Activated CD8-positive, alpha-beta memory T cell treated with anti-CD3 and anti-CD28 coated beads, Interleukin-2, amount 50 U/mL, for 4 hours (primary cell): ENCODE results near the gene ADAMTSL3.

ENCODE experiments used
- DNase-seq: peaks from one replicate; pipeline ENCODE4 v3.0.0-alpha.2; 2020

The ADAMTSL3 gene

DNA sequence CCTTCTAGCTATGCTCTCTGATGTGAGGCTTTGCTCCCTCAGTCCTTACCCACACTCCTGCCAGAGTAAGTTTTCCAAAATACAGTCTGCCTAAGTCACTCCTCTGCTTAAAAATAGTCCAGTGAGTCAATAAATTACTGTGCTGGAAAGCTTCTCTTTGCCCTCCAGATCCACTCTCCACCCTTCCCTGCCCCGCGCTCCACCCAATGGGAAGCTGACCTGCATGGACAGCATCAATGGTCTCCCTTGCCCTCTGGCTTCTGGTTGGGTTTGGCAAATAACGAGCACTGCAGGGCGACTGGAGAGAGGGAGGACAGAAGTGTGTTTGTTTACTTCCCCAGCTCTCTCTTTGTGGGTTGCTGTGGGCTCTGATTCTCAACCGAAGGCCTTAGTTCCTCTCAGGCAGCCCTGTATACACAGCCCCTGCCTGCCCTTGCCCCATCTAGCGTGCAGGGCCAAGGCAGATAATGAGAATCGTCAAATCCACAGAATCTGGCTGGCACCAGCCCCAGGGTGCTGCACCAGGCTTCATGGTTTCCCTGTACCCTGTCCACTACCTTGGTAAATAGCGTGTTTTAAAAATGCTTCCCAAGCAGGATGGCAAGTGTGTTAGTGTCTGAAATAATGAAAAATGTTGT is 110.4 kb downstream of the ADAMTSL3 start:
- DNase-seq, result no peak

DNA sequence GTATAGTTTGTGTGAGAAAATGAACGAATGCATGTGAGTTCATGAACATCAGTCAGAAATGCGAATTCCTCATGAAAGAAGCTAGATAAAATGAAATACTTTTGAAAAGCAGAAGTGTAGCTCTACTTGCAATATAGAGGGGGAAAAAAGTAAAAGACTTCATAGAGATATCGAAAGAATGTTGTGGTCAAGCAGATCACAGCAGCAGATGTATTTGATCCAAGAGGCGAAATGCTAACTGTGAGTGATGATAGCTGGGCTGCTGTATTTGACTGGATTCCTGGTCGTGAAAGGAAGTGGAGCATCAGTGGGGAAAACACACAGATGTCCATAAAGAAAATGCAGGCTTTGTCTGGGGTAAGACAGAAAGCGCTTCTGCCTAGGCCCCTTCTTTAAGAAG is 112.4 kb downstream of the ADAMTSL3 start:
- DNase-seq, result no peak

DNA sequence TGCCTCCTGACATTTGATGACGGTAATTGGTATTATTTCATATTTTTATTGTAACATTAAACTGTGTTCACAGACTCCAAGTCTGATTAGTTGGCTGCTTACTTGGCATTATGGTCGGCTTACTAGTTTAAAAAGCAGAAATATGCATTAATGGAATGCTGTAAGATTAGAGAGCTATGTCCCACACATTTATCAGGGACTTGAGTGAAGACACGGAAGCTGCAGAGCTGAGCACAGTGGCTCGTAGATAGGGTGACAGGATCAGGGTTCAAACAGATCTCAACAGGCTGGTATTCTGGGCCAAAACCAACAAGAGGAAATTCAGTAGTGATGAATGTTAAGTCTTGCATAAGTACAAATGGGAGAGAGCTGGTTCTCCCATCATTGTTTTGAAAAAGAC is 113.8 kb downstream of the ADAMTSL3 start:
- DNase-seq, result no peak

DNA sequence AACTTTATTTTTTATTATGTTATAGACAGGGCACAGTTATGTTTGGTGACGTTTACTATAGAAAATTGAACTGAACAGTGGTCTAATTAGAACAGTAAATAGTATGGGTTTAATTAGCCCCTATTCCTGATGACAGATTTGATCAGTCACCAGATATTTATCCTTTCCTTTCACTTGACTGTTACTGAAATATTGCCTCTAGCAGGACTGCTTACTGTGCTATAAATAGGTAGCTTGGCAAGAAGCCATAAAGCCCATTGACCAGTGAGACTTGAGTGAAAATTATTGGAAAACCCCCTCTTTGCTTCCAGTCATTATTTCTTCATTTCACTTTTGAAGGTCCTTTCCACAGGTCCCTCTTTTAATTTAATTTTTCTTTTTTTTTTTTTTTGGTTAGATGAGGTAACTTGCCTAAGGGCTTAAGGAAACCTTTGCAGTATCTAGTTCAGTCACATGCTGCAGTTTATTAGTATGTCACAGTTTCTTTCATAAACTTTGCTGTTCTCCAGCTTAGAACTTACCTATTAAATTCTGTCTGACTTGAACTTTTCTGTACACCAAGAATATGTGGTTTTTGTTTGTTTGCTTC is 115.6 kb downstream of the ADAMTSL3 start:
- DNase-seq, result no peak

DNA sequence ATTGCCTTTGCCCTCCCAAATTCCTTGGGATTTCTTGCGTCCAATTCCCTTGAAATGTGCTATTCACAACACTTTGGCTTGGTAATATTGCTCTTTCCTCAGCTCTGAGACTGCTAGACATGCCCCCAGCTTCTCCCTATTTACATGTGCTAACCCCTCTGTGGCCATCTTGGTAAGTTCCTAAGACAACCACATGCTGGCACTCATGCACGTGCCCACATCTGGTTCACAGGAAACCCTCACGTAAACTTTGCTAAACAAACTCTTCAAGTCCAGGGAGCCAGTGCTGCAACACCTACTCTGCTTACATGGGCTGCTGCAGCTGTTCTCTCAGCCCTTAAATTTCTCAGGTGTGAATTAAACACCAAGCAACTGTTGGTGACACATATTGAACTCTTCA is 121.8 kb downstream of the ADAMTSL3 start:
- DNase-seq, result no peak

DNA sequence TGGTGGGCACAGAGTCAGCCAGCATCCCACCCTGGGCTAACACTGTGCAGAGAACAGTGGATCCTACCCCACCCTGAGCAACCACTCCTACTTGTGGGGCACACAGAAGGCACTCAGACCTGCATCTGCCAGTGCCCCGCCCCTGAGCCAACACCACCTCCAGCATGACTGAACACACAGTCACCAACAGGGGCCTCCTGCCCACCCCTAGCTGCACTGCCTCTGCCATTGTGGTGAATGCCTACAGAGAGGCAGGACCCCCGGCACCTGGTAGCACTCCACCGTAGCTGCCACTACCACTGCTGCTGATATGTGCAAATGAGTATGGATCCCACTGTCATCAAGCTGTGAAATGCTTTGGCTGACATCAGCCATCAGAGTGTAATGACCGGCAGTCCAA is 123.1 kb downstream of the ADAMTSL3 start:
- no peak for DNase-seq

DNA sequence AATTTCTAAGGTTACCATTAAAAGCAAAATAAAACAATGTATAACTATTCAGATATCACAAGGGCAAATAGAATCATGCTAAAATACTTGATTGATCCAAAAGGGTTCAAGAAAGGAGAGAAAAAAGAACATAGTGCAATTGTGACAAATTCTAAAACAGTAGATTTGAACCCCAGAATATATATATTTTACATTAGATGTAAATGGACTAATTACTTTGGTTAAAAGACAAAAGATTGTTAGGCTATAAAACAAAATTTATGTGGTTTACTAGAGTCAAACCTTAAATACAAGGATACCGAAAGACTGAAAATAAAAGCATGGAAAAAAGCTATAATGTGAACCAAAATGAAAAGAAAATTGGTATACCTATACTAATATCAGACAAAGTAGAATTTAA is 129.3 kb downstream of the ADAMTSL3 start:
- DNase-seq, result no peak

DNA sequence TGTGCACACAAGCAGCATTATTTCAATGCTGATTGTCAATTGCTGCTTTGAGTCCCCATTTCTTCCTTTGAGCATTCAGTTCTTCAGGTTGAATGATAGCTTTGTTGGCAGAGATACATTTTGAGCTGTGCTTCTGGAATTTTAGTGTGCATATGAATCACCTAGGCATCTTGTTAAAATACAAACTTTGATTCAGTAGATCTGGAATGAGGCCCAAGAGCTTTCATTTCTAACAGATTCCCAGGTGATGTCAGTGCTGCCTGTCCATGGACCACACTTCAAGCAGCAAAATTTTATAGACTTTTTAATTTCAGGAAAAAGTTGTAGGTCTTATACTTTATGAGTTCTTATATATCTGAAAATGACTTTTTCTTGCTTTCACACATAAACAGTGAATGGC is 131.1 kb downstream of the ADAMTSL3 start:
- no peak for DNase-seq

DNA sequence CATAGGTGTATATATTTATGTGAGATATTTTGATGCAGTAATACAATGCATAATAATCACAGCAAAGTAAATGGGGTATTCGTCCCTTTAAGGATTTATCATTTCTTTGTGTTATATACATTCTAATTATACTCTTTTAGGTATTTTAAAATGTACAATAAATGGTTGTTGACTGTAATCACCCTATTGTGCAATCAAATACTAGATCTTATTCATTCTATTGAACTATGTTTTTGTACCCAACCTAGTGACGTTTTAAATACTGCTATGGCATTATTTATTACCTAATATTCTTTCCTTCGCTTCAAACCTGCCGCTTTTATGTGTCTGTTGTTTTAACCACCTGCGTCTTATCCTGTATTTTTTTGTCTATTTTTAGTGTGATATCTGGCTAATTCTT is 132.4 kb downstream of the ADAMTSL3 start:
- DNase-seq, result no peak

DNA sequence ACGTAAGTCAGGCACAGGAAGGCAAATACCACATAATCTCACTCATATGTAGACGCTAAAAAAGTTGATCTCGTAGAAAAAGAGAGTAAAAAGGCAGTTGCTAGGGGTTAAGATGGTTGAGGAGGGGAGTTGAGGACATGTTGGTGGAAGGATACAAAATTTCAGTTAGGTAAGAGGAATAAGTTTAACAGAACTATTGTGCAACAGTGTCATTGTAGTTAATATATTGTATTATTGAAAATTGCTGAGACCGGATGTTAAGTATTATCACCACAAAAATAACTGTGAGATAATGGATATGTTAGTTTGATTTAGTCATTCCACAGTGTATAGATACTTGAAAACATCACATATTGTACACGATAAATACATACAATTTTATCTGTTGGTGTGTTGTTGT is 139.1 kb downstream of the ADAMTSL3 start:
- DNase-seq, result no peak

DNA sequence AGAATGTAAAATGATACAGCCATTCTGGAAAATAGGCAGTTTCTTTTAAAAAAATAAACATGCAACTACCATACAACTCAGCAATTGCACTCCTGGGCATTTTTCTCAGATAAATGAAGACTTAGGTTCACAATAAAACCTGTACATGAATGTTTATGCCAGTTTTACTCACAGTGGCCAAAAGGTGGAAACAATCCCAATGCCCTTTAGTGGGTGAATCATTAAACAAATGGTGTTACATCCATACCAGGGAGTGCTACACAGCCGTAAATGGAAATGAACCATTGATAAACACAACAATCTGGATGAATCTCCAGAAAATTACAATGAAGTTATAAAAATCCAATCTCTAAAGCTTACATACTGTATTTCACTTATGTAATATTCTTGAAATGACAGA is 140.3 kb downstream of the ADAMTSL3 start:
- no peak for DNase-seq

DNA sequence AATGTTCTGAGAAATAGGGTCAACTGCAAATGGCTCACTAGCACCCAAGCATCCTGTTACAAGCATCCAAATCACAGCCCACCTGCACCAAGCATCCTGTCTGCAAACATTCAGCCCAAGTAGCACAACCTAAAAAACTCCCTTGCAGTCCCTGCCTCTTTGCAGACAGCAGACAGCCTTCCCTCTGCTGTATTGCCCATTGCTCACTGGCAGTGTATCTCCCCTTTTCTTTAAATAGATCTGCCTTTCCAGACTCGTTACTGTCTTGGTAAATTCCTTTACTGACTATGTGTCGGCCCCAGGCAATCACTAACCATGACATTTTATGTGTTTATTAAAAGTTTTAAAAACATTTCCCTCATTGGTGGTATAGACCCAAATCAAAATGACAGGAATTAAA is 155.4 kb downstream of the ADAMTSL3 start:
- DNase-seq, result no peak

DNA sequence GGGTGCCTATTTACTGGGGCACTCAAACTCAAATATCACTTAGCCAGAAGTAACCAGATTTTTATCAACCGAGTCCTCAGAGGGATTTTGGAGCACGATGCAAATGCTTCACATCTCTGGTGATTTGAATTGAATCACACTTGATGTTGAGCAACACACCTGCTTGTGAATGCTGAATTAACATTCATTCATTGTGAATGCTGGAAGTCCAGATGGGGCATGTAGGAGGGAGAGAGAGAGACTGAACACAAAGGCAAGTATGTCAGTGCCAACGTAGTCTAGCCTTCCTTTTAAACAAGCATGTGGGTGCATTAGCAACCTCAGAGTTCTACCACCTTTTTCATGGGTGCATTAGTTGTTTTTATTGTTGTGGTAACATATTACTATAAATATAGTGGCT is 156.2 kb downstream of the ADAMTSL3 start:
- DNase-seq, result no peak

DNA sequence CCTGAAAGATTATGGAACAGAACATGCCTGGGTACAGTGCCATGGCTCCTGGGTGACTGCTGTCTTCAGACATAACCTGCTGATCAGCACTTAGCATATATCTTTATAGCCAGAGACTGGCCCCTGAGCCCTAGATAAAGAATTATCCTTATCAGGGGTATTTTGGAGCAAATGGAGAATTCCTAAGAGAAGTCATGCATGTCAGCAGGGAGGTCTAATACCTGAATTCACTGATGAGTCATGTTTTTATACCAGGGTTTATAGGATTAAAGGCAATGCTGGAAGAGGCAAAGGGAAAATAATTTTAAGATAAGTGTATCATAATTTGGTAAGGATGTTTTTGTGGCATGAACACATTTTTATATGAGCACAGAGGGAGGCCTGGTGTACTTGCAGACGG is 159.8 kb downstream of the ADAMTSL3 start:
- no peak for DNase-seq

DNA sequence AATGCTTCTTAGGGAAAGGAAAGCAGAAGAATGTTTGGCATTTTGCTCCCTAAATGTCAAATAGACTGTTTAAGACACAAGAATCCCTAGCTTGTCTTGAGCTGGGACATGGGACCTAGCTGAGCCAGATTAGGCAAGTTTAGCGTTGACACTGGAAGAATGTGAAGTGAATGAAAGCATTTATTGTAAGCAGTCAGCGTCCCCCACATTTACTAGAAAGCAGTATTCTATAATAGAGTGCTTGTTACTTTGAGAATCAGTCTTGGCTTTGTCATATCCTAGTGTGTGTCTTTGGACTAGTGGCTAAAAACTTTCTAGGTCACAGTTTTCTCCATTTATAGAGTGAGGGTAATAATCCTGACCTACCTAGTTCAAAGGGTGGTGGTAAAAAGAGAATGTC is 161.6 kb downstream of the ADAMTSL3 start:
- DNase-seq, result no peak

DNA sequence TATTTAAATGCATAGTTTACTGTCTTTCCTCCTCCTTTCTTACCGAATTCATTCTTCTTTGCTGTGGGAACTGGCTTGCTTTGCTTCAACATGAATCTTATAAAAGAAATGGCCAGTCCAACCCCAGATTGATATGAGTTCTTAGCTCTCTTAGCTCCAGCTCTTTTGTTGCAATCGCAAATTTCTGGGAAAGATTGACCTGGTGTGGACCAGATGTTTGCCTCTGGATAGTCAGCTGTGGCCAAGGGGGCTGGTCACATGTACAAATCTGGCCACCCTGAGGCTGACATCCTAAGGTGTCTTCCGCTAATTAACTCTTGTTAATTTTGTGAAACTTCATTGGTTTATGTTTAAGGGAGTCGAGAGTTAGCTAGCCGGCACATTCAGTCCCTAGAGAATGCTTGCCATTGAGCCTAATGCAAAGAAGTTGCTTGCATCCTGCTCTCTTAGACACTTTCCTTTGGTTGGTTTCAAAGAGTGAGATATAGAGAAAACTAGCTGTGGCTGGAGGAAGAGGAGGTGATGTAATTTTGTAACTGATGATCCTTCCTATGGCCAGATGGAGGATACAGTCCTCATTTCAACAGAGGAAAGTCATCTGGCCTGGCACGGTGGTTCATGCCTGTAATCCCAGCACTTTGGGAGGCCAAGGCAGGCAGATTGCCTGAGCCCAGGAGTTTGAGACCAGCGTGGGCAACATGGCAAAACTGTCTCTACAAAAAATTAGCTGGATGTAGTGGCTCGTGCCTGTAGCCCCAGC is 162.4 kb downstream of the ADAMTSL3 start:
- DNase-seq, result no peak

DNA sequence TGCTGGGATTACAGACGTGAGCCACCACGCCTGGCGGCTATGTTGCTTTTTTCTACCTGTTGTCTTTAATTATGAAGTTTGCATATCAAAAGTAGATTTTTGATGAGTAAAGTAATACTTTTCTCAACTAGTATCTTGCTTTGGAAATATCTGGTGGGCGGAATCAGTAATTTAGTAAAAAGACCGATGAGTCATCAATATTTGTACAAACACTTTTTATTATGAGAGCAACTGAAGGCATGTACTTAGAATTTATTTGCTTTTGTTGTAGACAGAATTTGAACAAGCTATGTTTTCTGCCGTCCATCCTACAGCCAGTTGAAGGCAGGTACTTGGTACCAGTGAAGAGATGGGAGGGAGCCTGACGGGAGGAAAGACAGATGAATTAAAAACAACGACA is 164.7 kb downstream of the ADAMTSL3 start:
- DNase-seq, result no peak

DNA sequence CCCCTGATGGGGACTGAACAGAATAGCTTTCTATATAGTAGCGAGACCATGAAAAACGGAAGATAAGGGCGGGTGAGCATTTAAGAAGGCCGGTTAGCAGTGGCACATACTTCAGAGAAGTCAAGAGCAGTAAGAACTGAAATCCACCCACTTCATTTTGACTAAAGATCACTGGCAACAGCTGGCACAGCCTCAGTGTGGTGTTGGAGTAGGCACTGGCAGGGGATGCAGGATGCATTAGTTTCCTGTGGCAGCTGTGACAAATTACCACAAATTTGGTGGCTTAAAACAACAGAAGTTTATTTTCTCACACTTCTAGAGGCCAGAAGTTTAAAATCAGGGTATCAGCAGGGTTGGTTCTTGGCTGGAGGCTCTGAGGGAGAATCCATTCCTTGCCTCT is 176.5 kb downstream of the ADAMTSL3 start:
- no peak for DNase-seq

DNA sequence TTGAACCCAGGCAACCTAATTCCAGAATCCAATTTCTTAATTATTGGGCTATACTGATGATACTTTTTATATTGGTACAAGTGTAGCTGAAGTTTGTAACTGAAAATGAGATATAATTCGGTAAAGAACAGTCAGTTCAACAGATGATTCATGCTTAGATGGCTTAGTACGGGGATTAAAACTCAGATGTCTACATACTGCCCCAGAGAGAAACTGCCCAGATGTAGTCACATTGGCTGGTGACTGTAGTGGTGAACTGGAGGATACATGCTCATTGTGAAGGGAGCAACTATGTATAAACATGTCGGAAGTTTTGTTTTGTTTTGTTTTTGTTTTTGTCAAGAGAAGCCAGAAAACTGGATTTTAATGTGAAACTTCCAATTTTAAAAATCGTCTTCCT is 179.6 kb downstream of the ADAMTSL3 start:
- DNase-seq, result no peak

DNA sequence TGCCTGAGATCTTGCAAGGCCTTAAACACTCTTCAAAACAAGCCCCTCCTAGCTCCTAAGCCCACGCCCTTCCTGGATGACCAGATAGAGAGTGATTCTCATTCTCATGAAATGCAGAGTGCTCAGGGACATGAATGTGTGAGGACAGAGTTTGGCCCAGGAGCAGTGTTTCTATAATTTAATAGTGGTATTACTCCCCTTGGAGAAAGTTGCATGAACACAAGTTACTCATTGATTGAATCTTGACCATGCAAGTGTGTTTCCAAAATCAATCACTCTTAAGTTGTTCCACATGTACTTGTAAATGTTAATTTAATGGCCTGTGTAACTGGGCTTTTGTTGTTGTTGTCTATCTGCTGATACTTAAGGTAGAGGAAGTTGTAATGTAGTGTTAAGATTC is 181.6 kb downstream of the ADAMTSL3 start:
- no peak for DNase-seq

DNA sequence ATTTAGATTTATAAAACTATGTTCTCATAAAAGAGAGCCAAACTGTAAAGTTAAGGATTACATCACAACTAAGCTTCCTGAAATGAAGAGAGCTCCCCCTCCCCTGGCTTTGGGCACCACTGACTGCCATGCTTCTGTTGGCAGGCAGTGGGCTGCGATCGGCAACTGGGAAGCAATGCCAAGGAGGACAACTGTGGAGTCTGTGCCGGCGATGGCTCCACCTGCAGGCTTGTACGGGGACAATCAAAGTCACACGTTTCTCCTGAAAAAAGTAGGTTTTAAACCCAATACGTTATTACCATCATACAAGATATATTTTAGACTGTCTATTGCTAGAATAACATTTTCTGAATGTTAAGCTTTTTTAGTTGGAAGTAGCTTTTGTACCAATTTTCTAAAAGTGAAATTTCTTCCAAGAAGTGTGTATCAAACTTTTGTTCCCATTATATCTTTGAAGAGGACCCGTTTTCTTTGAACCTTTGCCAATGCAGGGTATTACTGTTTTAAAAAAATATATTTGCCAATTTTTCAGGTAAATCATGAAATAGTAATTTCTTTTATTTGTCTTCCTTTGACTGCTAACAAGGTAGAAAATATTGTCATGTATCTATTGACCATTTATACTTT is 184.1 kb downstream of the ADAMTSL3 start:
- DNase-seq, result no peak

DNA sequence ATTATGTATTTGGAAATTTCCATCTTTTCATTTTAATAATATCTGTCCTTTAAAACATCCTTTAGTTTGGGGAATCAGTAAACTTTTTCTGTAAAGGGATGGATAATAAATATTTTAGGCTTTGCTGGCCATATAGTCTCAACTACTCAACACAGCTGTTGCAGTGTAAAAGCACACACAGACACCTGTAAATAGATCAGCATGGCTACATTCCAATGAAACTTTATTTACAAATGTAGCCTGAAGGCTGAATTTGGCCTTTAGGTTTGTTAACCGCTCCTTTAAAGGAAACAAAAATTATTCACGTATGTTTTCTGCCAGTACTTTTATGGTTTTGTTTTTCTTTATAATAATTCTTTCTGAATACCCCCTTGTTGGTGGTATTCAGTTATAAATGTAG is 184.8 kb downstream of the ADAMTSL3 start:
- no peak for DNase-seq

DNA sequence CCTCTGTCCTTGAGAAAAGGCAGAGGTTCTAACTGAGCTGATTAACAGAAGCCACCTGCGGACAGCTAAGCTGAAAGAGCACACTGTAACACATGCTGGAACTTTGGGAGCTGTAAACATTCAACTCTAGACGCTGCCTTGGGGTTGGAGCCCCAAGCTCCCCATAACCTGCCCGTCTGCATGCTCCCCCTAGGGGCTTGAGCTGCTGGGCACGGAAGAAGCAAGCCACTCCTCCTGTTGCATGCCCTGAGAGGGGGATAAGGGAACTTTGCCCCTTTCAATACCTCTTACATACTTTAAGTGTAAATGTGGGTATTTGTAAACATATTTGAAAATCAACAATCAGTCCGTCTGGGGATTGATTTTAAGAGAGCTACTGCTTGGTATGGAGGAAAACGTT is 188.4 kb downstream of the ADAMTSL3 start:
- DNase-seq, result no peak

DNA sequence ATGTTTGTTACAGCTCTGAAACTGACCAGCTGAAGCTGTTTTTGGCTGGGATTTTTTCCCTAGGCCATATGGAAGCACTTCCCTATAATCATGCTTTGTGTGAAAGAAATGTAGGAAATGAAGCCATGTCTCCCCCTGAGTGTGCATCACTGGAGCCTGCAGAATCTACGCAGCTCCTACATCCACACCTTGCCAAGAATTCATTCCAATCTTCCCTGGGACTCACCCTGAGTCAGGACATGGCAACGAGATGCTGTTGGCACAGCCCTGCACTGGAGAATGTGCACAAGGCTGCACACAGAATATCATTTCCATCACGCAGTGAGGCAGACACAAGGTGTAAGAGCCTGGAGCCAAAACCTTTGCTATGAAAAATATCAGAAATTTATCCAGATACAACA is 189.5 kb downstream of the ADAMTSL3 start:
- no peak for DNase-seq
